HepG2 (cell line): ENCODE results near the gene RAPSN. TPM values are rescaled to one million over a fixed set of nuclear protein-coding genes. Genes with fewer than 3 reads are reported as not detected.

ENCODE experiments used
- ETV5 ChIP-seq: IDR thresholded peaks from 2 replicates; pipeline ENCODE4 v1.6.1; 2018; ENCODE audit warnings: missing biosample characterization, missing genetic modification reagents, inconsistent platforms, borderline replicate concordance
- MED1 ChIP-seq: sonication (generic); formaldehyde crosslinking; IDR thresholded peaks from 2 replicates; pipeline ENCODE4 v1.4.0; 2020; ENCODE audit warnings: missing genetic modification reagents
- RFX1 ChIP-seq: fragments of 450-650 bp; IDR thresholded peaks from 2 replicates; pipeline ENCODE4 v1.6.1; 2017
- ZFP62 ChIP-seq: sonication (generic); formaldehyde crosslinking; IDR thresholded peaks from 2 replicates; pipeline ENCODE4 v1.4.0; 2020; ENCODE audit warnings: missing genetic modification reagents
- ZNF260 ChIP-seq: sonication (generic); formaldehyde crosslinking; IDR thresholded peaks from 2 replicates; pipeline ENCODE4 v1.4.0; 2020; ENCODE audit warnings: missing genetic modification reagents, low read depth, mild to moderate bottlenecking, borderline replicate concordance
- ZNF367 ChIP-seq: sonication (generic); formaldehyde crosslinking; IDR thresholded peaks from 2 replicates; pipeline ENCODE4 v1.4.0; 2020; ENCODE audit warnings: missing genetic modification reagents, borderline replicate concordance
- ZNF674 ChIP-seq: sonication (generic); formaldehyde crosslinking; IDR thresholded peaks from 2 replicates; pipeline ENCODE4 v1.5.0; 2020; ENCODE audit warnings: low read depth, mild to moderate bottlenecking, missing genetic modification reagents
- ZNF782 ChIP-seq: sonication (generic); formaldehyde crosslinking; IDR thresholded peaks from 2 replicates; pipeline ENCODE4 v1.4.0; 2020; ENCODE audit warnings: missing genetic modification reagents, mild to moderate bottlenecking, borderline replicate concordance
- ZNF850 ChIP-seq: sonication (generic); formaldehyde crosslinking; conservative IDR thresholded peaks from 2 replicates; pipeline ENCODE4 v1.9.0; 2021; ENCODE audit warnings: mild to moderate bottlenecking, missing genetic modification reagents
- ZSCAN31 ChIP-seq: sonication (generic); formaldehyde crosslinking; IDR thresholded peaks from 2 replicates; pipeline ENCODE4 v1.5.0; 2020; ENCODE audit warnings: low read depth, mild to moderate bottlenecking, missing genetic modification reagents
- polyA plus RNA-seq, 8 experiments: library from polyadenylated mRNA; depleted of rRNA in 3 of 8; stranded (reverse) in 7 of 8; unstranded in 1 of 8; fragments of >200 nt; fragmentation: Illumina TruSeq in 4 of 8; extraction: Trizol in 4 of 8; gene quantifications; 2 replicates each; pipeline versions ENCODE4 v1.2.1 to v1.2.3, GENCODE V29; 2011 to 2016; ENCODE audit warnings: low read depth in 4 of 8, missing spikeins in 1 of 8, mixed read lengths in 1 of 8; ENCODE audit not compliant: insufficient read depth in 1 of 8
- total RNA-seq, 5 experiments: library from RNA; depleted of rRNA; stranded (reverse); fragments of >200 nt; fragmentation: Illumina TruSeq; extraction: Trizol; gene quantifications; 2 replicates each; pipeline ENCODE4 v1.2.3, GENCODE V29; 2016; ENCODE audit warnings: low read depth in 1 of 5
- TF ChIP-seq, protein P1 (sequence below): sonication (generic); formaldehyde crosslinking; IDR thresholded peaks from 2 replicates; pipeline ENCODE4 v1.4.0; 2020; ENCODE audit warnings: mild to moderate bottlenecking, missing genetic modification reagents
- TF ChIP-seq, protein P2 (sequence below): sonication (generic); formaldehyde crosslinking; IDR thresholded peaks from 2 replicates; pipeline ENCODE4 v1.5.1; 2020; ENCODE audit warnings: missing genetic modification reagents, mild to moderate bottlenecking, borderline replicate concordance
- TF ChIP-seq, protein P3 (sequence below): IDR thresholded peaks from 2 replicates; pipeline ENCODE4 v1.6.1; 2016

Gene RAPSN
- total and polyA plus RNA-seq, 2 of the 13 experiments (the other 11 are each of a cell fraction or from before 2014, with no cell fraction given) = 0.15 to 1.2 TPM

DNA sequence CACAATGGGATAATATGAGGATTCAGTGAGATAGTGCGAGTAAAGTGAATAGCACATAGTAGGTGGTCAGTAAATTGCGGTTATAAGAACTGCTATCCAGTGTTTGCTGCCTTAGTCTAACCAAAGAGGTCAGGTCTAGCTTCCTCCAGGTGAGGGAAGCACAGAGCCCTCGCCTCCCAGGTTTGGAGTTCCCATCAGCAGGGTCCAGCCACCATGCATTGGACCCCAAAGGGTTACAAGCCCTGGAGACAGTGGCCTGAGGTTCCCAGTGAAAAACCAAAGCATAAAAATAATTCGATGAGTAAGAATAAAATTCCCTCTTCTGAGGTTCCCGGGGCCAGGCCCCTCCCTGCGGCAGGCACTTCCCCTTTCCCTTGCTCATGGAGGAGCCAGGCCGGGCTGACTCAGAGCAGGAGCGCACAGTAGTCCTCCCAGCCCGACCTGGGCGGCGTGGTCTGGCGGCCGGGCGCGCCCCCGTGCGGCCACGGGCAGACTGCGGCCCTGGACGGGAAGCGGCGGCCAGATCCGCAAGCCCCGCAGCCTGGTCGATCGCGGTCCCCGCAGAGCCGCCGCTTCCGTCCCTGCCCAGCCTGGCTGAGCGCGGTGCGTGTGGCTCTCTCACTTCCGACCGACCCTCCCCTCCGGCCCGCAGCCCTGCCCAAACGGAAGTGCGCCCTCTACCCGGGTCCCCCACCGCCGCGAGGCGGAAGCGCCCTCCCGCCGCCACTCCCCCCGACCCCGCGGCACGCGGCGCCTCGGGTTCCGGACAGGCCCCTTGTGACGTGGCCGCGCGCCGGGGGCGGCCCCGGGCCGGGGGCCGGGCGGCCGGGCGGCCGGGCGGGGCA, 41.0 kb downstream of the RAPSN start, which contains the start of gene SLC39A13 (continued):
- TF ChIP-seq, protein P1, sequence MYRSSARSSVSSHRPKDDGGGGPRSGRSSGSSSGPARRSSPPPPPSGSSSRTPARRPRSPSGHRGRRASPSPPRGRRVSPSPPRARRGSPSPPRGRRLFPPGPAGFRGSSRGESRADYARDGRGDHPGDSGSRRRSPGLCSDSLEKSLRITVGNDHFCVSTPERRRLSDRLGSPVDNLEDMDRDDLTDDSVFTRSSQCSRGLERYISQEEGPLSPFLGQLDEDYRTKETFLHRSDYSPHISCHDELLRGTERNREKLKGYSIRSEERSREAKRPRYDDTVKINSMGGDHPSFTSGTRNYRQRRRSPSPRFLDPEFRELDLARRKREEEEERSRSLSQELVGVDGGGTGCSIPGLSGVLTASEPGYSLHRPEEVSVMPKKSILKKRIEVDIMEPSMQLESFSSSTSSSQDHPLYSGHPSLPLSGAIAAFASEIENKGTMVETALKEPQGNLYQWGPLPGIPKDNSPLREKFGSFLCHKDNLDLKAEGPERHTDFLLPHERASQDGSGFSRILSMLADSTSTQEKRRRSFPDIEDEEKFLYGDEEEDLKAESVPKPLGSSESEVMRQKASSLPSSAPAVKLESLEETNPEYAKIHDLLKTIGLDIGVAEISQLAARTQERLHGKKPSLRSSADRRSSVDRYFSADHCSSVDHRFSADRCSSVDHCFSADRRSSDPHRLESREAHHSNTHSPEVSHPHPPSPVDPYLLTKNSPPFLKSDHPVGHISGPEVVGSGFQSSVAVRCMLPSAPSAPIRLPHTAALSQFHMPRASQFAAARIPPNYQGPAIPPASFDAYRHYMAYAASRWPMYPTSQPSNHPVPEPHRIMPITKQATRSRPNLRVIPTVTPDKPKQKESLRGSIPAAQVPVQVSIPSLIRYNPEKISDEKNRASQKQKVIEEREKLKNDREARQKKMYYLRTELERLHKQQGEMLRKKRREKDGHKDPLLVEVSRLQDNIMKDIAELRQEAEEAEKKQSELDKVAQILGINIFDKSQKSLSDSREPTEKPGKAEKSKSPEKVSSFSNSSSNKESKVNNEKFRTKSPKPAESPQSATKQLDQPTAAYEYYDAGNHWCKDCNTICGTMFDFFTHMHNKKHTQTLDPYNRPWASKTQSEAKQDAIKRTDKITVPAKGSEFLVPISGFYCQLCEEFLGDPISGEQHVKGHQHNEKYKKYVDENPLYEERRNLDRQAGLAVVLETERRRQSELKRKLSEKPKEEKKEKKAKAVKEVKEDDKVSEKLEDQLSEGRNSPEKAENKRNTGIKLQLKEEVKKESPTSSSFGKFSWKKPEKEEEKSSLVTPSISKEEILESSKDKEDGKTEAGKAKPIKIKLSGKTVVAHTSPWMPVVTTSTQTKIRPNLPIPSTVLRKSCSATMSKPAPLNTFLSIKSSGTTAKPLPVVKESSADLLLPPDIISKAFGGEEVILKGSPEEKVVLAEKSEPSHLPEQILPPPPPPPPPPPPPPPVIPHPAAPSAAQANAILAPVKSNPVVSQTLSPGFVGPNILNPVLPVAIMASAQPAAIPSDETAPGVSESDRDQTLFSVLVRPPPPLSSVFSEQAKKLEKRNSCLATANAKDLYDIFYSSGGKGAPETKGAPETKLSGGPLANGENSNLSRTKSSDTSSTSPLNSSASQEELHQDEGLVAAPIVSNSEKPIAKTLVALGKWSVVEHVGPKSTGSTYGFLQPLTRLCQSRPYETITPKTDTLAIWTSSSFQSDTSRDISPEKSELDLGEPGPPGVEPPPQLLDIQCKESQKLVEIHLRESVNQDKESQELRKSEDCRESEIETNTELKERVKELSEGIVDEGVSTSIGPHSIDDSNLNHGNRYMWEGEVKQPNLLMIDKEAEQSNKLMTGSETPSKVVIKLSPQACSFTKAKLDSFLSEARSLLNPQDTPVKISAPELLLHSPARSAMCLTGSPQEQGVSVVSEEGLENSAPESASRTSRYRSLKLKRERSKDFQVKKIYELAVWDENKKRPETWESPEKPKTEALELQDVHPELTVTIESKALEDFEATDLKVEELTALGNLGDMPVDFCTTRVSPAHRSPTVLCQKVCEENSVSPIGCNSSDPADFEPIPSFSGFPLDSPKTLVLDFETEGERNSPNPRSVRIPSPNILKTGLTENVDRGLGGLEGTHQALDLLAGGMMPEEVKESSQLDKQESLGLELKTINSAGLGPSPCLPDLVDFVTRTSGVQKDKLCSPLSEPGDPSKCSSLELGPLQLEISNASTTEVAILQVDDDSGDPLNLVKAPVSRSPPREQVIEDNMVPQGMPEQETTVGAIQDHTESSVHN (CRISPR knock-in tag) = no peak
- TF ChIP-seq ZNF782 (CRISPR knock-in tag) = peak; percentile 71; the same call in 1 of the 2 replicates
- TF ChIP-seq ZNF367 (CRISPR knock-in tag) = 0 out of 2 replicates have a peak, but pooled peaks have one; percentile 67
- no peak for TF ChIP-seq RFX1
- TF ChIP-seq ZNF674 (CRISPR knock-in tag) = no peak
- TF ChIP-seq ZSCAN31 (CRISPR knock-in tag) = peak; percentile 71; the same call in 1 of the 2 replicates
- TF ChIP-seq ZFP62 (CRISPR knock-in tag) = no peak; the same call in 1 of the 2 replicates
- peak; percentile 89 for TF ChIP-seq ETV5 (CRISPR knock-in tag)
- TF ChIP-seq, protein P2, sequence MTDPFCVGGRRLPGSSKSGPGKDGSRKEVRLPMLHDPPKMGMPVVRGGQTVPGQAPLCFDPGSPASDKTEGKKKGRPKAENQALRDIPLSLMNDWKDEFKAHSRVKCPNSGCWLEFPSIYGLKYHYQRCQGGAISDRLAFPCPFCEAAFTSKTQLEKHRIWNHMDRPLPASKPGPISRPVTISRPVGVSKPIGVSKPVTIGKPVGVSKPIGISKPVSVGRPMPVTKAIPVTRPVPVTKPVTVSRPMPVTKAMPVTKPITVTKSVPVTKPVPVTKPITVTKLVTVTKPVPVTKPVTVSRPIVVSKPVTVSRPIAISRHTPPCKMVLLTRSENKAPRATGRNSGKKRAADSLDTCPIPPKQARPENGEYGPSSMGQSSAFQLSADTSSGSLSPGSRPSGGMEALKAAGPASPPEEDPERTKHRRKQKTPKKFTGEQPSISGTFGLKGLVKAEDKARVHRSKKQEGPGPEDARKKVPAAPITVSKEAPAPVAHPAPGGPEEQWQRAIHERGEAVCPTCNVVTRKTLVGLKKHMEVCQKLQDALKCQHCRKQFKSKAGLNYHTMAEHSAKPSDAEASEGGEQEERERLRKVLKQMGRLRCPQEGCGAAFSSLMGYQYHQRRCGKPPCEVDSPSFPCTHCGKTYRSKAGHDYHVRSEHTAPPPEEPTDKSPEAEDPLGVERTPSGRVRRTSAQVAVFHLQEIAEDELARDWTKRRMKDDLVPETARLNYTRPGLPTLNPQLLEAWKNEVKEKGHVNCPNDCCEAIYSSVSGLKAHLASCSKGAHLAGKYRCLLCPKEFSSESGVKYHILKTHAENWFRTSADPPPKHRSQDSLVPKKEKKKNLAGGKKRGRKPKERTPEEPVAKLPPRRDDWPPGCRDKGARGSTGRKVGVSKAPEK (CRISPR knock-in tag) = no peak
- TF ChIP-seq ZNF850 (CRISPR knock-in tag) = peak; percentile 95; the same call in 1 of the 2 replicates
- TF ChIP-seq MED1 = peak; percentile 91
- TF ChIP-seq, protein P3, sequence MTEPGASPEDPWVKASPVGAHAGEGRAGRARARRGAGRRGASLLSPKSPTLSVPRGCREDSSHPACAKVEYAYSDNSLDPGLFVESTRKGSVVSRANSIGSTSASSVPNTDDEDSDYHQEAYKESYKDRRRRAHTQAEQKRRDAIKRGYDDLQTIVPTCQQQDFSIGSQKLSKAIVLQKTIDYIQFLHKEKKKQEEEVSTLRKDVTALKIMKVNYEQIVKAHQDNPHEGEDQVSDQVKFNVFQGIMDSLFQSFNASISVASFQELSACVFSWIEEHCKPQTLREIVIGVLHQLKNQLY (CRISPR knock-in tag) = no peak
- no peak for TF ChIP-seq ZNF260 (CRISPR knock-in tag)
